GM19025 (cell line): ENCODE measurements around the gene CMSS1.
A peak's percentile ranks its signal among the peaks of the same experiment; 100 is the strongest.

ENCODE experiments used
- ATAC-seq: cut with Tn5 transposase; IDR thresholded peaks from one replicate; pipeline ENCODE4 v1.9.1; 2021; ENCODE audit warnings: mild to moderate bottlenecking, low read depth, moderate library complexity; ENCODE audit not compliant: unreplicated experiment

Gene CMSS1

GRCh38 chr3:99872923-99873254 is 55.2 kb downstream of the CMSS1 start:
- peak; percentile 41 for ATAC-seq

DNA sequence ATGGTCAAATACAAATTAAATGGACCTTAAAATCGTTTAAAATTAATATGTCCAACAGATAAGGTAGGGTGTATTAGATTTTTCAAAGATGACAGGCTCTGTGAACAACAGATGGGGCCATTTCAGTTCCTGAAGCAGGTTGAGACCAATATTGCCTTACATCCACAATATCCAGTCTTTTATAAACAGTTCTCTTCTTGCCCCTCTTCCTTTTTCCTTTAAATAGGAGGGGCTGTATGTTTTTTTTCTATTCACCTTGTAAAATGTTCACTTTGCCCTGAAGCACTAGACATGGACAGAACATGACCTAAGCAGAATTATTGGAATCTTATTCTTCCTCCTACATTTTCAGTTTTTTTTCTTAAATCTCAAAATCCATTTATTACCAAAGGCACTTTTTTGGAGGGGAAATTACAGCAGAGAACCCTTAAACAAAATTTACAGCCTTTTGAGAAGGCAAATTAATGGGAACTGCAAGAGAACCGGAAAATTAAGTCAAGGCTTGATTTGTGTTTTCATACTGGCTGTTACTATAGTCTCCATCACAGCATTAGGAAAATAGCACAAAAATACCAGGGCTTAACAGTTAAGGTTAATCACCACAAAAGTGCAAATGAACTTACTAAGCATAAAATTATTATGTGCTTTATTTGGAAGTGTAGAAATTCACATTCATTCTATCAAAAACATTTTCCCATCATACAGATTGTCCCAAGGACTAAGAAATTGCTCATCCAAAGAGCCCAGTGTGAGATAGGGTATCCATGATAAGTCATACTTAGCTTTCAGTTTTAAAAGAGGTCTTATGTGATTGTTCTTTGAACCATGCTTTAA is 55.8 kb downstream of the CMSS1 start:
- no peak for ATAC-seq

- no peak for ATAC-seq
These were observed 56.8 kb downstream of the CMSS1 start for GRCh38 chr3:99874237-99875002.

DNA sequence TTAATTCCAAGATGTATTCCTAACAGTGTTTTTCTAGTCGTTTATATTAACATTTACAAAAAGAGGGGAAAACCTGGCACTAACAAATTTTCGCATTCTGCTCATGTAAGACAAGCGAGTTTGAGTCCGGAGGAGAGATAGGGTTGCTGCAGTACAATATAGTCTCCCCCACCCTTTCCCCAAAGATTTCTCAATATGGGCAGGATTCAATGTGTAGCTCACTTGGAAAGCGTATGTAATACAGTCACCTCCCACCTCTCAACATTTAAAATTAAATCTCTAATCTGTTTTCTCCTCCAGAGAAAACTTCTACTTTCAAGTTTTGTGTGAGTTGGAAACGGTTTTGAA is 57.9 kb downstream of the CMSS1 start:
- ATAC-seq = no peak

GRCh38 chr3:99875929-99876841 is 58.5 kb downstream of the CMSS1 start:
- ATAC-seq = peak; percentile 88

DNA sequence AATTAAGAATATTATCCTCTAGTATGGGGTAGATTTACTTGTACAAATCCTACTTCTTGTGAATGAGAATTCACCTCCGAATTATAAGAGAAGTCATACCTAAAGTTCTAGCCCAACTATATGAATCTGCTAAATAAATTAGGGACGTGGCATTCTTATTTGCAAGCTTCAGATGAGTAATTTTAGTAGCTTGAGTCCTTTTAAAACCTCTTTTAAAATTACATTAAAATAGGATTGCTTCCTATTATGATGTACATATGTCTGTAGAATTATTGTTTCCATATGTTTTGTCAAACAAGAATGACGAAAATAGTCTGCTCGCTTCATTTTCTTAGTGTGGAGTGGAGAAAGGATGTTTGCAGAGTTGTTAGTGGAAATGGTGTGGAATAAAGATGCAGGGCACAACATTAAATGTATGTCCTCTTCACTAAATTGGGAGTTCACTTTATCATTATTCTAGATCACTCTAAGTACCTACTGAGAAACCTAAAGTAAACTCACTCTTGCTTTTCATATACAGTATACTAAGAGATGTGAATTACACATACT is 59.4 kb downstream of the CMSS1 start:
- no peak for ATAC-seq

GRCh38 chr3:99878005-99878404 is 60.3 kb downstream of the CMSS1 start:
- ATAC-seq = no peak

DNA sequence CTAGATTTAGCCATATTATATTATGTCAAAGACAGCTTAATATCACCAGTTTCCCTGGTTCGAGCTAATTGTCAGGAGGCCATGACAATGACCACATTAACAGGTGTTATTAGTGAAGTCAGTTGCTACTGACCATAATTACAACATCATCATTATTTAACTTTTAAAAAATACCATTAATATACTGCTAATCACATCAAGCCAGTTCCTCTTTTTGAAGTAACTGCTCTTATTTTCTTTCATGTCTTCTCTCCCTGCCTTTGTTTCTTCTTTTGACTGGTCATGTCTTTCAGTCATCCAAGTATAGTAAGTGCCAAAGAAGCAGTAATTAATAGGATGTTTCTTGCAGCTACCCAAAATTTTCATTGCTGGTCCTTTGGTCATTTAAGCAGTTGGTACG is 61.6 kb downstream of the CMSS1 start:
- ATAC-seq = no peak

DNA sequence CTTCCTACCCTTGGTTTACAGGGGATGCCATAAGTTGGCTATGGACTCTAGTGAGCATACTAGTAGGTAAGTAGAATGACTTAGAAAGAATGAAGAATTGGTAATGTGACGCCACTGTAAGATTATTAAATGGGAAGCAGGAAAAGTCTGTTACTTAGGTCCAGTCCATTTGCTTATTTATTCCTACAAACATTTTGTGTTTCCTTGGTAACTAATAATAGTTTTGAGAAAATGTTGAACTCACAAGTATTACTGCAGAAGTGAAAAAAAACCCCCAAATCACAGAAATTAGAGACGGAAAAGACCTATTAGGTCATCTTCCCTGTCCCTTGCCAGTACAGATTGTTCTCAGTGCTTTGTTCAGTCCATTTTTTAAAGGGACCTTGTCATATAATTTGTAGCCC is 63.5 kb downstream of the CMSS1 start:
- no peak for ATAC-seq

- ATAC-seq = no peak
These were observed 64.9 kb downstream of the CMSS1 start for GRCh38 chr3:99882436-99883137.

GRCh38 chr3:99883138-99883461 is 65.4 kb downstream of the CMSS1 start:
- no peak for ATAC-seq

DNA sequence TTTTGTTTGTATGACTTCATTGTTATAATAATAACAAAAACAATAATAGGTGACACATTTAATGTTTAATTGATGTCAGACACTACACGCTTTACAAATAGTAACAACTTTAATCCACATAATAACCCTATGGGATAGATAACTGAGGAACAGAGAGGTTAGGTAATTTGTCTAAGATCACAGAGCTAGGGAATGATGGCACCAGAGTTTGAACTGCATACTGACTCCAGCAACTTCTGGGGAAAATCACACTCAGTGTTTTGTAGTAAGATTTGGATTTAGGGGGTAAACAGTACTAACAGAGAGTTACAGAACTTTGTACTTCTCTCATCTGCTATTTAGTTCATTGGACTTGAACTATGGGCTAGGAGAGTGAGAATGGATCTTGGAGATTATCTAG is 66.0 kb downstream of the CMSS1 start:
- no peak for ATAC-seq

DNA sequence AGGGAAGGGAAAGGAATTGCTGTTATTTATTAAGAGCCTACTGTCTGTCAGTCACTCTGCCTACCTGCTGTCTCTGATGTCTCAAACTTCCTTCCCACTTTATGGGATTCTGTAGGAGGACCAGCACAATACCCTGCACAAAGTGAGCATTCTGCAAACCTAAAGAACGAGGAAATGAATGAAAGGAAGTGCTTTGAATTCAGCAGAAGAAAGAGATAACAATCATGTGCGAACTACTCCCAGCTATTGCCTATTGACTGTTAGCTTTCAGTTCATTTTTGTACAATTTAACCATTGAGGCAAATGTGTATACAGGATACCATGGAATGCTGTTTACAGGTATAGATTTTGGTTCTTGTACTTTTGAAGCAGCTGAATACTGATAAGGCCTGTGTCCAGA is 66.8 kb downstream of the CMSS1 start:
- no peak for ATAC-seq

DNA sequence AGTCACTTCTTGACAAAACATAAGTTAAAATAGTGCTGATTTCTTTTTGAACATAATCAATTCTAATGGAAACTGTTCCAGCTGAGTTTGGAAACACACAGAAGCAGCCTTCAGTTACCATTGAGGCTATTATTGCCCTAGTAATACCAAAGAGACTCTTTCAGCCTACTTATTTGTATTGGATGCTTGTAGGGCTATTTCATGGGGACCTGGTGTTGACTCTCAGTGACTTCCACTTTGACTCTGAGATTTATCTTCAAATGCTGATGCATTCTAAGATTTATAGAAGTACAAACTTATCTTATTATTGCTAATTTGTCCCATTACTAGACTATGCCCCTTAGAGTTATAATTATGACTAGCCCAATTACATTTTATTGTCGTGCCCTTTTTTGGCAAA is 67.4 kb downstream of the CMSS1 start:
- no peak for ATAC-seq

GRCh38 chr3:99885851-99886250 is 68.2 kb downstream of the CMSS1 start:
- no peak for ATAC-seq

- ATAC-seq = no peak
These were observed 74.1 kb downstream of the CMSS1 start for GRCh38 chr3:99891610-99892285.

GRCh38 chr3:99892332-99892731 is 74.7 kb downstream of the CMSS1 start:
- no peak for ATAC-seq

- no peak for ATAC-seq
These were observed 77.6 kb downstream of the CMSS1 start for GRCh38 chr3:99895131-99895696.

DNA sequence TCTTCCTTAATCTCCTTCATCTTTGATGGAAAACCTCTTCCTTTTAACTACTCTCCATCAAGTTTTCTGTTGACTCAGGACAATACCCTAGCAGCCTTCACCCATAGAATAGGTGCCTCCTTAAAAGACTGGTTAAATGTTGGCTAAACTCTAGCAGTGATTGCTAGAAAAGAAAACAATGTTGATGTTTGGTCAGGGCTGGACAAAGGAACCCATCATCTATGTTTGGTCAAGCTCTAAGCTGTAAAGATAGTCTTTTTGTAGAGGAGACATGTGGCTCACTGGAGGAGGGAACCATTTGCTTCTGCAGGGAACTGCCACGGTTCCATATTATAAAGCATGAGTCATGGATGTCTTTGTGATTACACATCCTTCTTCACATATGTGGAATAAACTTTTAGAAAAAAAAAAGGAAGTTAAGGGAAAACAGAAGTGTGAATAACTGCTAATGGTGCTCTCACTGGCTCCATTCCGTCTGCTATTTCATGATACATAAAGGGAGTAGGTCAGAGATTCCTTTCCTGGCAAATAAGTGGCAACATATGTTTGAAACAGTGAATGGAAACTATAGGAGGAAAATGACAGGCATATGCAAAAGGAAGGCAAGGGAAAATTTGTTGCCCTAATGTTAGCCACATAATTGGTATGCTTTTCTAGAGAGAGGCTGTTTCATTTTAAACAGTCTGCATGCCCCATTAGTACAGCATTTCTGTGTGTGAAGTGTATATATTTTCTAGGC is 78.2 kb downstream of the CMSS1 start:
- ATAC-seq = no peak
